HG03565 (cell line): ENCODE data around the gene WDR83.
"Not testable (repeated sequence)": the region's sequence is repeated elsewhere in the genome, so short reads cannot be mapped to it uniquely, and the experiment has no call there.

Source experiments
- ATAC-seq: cut with Tn5 transposase; IDR thresholded peaks from one replicate; pipeline ENCODE4 v1.9.1; 2021; ENCODE audit warnings: mild to moderate bottlenecking, moderate library complexity; ENCODE audit not compliant: unreplicated experiment

Gene WDR83

GRCh38 chr19:12681074-12681987 is 14.7 kb downstream of the WDR83 start, which contains the start of gene DHPS:
Gene DHPS, minus strand, starts transcription at chr19:12681880. Its CDS starts 114 bp downstream, at chr19:12681766.
- peak; percentile 63 for ATAC-seq

DNA sequence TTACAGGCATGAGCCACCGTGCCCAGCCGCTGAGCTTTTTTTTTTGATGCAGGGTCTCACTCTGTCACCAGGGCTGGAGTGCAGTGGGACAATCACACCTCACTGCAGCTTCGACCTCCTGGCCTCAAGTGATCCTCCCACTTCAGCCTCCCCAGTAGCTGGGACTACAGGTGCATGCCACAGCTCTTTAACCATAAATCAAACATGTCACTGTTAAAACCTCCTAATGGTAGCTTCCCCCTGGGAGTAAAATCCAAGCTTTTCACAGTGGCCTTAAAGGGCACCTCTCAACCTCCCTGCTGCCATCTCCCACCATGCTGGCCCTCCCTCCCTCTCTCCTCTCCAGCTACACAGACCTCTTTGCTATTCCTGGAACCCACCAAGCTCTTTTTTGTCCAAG is 19.2 kb downstream of the WDR83 start:
- no peak for ATAC-seq

DNA sequence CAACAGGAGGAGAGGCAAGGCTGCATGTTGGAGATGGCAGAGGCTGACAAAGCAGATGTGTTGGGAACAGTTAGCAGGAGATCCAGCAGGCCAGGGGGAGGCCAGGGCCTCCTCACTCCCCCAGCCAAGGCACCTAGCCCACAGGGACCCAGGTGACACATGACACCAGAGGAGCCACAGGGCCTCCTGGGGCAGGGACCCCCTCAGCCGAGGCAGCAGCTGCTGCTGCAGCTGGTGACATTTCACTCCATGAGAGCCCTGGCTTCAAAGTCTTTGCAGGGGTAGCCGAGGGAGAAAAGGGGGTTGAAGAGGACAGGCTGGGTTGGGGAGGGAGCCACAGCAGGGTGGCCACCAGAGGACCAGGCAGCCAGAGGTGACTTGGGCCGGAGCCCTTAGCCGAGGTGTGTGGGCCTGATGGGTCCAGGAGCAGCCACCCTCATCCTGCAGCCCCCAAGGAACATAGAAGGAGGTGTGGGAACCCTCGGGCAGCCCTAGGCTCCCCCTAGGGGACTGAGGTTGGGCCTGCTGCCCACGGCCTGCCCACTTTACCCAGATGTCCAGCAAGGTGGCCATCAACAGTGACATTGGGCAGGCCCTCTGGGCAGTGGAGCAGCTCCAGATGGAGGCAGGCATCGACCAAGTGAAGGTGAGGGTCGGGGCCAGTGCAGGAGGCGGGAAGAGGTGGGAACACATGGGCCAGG is 21.0 kb downstream of the WDR83 start, which contains the start of gene GNG14:
Gene GNG14 (plus strand): TSS at position 503 of the 701 bp plus-strand sequence. CDS start 51 bp downstream, at position 554.
- ATAC-seq, result no peak

DNA sequence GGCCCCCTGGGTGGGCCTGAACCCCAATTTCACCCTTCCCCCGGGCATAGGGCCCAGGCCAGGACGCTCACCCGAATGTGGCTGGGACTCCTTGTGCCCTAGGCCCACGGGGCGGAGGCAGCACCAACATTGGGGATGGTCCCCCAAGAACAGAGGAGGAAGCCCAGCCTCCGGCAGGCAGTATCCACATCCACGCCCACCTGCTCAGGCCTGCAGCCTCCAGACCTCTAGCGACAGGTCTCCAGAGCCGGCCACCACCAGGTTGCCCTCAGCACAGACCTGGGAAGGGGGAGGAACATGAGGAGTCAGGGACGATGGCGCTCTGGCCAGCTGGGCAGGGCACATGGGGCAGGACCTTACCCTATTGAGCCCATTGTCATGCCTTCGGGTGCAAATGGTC is 22.4 kb downstream of the WDR83 start:
- no peak for ATAC-seq

- no peak for ATAC-seq
Measured at GRCh38 chr19:12689581-12690216, 23.1 kb downstream of the WDR83 start.

DNA sequence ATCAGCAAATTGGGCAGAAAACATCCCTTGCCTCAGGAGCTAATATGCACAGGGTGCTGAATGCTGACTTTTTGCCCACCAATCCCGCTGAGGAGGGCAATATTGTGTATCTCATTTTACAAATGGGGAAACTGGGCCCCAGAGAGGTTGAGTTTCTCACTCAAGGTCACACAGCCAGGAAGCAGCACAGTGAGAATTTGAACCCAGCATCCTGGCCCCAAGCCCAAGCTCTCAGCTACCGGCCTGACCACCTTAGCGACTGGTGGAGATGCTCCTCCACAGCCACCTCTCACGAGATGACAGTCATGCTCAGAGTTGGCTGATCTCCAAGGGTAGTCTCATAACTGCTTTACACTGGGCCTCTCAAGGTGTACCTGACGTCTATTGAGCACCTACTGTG is 26.4 kb downstream of the WDR83 start:
- no peak for ATAC-seq

DNA sequence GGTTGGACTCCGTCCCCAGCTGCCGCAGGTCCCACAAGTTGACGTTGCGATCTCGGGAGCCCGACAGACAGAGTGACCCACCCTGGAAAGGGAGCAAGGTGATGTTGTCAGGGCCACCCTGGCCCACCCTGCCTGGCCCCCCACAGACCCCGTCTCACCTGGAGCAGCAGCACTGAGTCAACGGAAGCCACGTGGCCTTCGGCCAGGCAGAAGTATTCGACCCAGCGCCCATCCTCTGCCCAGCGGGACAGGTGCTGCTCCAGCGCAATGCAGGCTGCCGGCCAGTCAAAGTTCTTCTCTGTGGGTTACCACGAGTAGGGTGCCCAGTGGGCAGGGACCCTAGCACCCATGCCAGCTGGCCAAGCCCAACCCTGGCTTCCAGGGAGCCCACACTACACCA is 28.0 kb downstream of the WDR83 start:
- ATAC-seq, result no peak

- no peak for ATAC-seq
Measured at GRCh38 chr19:12695096-12695495, 28.5 kb downstream of the WDR83 start.

DNA sequence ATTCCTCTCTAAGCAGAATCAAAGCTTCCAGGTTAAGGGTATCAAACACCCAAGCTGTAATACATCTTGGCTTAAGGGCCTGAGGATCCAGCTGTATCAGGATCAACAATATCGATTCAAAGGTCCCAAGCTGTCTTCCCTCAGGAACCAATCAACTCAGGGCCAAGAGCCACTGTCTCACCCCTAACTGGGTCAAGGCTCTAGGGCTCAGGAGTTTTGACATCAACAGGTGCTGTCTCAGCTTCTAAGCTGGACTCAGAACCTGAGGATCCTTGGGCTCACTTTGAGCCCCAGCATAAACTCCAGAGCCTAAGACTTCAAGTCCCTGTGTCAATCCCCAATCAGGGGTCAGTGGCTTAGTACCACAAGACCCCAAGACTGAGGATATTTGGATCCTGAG is 28.9 kb downstream of the WDR83 start:
- ATAC-seq, result no peak

DNA sequence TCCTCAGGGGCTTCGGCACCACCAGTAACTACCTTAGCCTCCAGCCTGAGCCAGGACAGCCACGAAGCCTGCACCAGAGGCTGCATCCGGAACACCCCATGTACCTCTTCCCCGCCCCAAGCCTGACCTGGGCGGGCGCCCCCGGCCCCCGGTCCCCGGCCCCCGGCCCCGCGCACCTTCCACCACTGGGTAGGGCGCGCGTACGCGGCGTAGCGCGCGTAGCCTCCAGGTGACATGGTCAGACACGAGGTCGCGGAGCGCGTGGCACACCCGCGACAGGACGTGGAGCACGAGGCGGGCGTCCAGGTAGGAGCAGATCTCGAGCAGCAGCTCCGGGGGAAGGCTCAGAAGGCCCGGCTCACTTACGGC is 29.4 kb downstream of the WDR83 start:
- ATAC-seq, result no peak

GRCh38 chr19:12696366-12697335 is 30.0 kb downstream of the WDR83 start, which contains the start of gene FBXW9:
Gene FBXW9, minus strand, starts transcription at chr19:12696631. Its CDS starts 50 bp downstream, at chr19:12696581.
- peak; percentile 71 for ATAC-seq

- not testable (repeated sequence) for ATAC-seq
Measured at GRCh38 chr19:12697425-12697824, 30.8 kb downstream of the WDR83 start.

DNA sequence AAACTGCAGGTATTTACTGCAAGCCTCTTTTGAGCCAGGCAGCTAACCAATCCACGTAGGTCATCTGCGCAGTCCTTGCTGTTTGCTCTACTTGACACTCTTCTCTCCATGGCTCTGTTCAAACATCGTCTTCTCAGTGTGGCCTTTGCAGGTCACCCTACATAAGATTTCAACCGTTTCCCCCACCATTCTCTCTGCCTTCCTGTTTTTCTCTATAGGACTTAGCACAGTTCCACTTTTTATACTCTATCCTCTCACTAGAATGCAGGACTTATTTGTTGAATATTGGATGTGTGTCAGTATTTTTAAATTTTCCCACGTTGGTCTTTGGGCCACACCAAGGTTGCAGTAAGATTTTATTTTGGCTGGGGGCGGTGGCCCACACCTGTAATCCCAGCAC is 31.5 kb downstream of the WDR83 start:
- no peak for ATAC-seq

- ATAC-seq, result no peak
Measured at GRCh38 chr19:12701596-12702282, 35.1 kb downstream of the WDR83 start.

DNA sequence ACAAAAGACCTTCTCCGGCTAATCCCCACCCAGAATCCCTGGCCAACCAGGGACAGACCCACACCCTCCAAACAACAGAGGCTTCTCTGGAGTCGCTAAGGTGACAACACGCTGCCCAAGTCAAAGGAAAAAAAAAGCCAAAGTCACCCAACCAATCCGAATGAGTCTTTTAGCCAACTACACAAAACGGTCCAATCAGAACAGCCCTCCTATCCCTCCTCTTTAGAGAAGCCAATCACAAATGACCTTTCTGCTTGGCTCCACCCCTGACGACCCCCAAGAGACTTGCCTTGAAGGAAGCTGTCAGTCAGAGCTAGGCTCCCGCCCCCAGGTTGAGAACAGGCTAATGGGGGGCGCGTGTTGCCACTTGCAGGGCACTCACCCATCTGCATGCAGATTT is 36.4 kb downstream of the WDR83 start:
- ATAC-seq, result no peak

GRCh38 chr19:12705169-12705568 is 38.6 kb downstream of the WDR83 start:
- no peak for ATAC-seq

GRCh38 chr19:12705654-12706331 is 39.2 kb downstream of the WDR83 start:
- no peak for ATAC-seq

DNA sequence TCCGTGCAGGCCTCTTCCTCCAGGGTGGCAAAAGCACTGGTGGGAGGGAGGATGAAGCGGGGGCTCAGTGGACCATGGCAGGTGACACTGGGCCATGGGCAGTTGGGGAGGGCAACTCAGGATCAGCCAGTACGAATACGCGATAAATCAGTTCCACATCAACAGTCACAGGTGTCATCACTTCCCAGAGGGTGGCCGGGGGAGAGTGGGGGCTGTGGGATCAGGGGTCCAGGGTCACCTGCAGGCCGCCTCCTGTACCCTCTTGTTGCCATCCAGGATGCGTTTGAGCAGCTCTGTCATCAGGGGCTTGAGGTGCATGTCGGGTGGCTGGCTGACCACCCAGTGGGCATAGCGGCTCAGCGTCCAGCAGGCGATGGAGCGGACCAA is 39.7 kb downstream of the WDR83 start:
- ATAC-seq, result no peak

DNA sequence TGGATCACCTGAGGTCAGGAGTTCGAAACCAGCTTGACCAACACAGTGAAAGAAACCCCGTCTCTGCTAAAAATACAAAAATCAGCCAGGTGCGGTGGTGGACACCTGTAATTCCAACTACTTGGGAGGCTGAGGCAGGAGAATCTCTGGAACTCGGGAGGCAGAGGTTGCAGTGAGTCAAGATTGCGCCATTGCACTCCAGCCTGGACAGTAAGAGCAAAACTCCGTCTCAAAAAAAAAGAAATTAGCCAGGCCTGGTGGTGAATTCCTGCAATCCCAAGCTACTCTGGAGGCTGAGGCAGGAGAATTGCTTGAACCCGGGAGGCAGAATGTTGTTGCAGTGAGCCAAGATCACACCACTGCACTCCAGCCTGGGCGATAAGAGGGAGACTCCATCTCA is 42.0 kb downstream of the WDR83 start:
- ATAC-seq, result no peak
